GM12878 (cell line): Measurements from ENCODE around the gene TMEM61. TPM values are rescaled to one million over a fixed set of nuclear protein-coding genes. Genes with fewer than 3 reads are reported as not detected.

Experiments used
- ATAC-seq: fragments of 200-7000 bp; cut with Tn5 transposase; 3 replicates; pipeline ENCODE4 v1.9.1; 2020; ENCODE audit warnings: mild to moderate bottlenecking, moderate library complexity
- BruUV-seq: library from RNA; stranded (reverse); fragments of 400-500 nt; replicated peaks from 2 replicates; lab custom pipeline; 2021; lab: Mats Ljungman, UMichigan
- CTCF ChIA-PET: fragments of 300-600 bp; sonication (Branson Sonifier 250); formaldehyde crosslinking; extraction: SDS; loops from one replicate; lab custom pipeline; 2021; ENCODE audit warnings: inconsistent platforms; lab: Yijun Ruan, JAX
- POLR2A ChIA-PET: fragments of 350-600 bp; formaldehyde crosslinking; extraction: SDS; loops from one replicate; lab custom pipeline; 2021; ENCODE audit warnings: inconsistent platforms; lab: Charles Lee
- RAD21 ChIA-PET: fragments of 300-600 bp; sonication (Branson Sonifier 250); formaldehyde crosslinking; loops from one replicate; lab custom pipeline; 2023; ENCODE audit warnings: antibody characterized with exemption; ENCODE audit not compliant: unreplicated experiment; lab: Charles Lee
- SMC1A ChIA-PET: fragments of 300-600 bp; sonication (Branson Sonifier 250); formaldehyde crosslinking; loops from one replicate; lab custom pipeline; 2023; ENCODE audit not compliant: unreplicated experiment, uncharacterized antibody; lab: Charles Lee
- DNase-seq: peaks from one replicate; pipeline ENCODE4 v3.0.0-alpha.2; 2011; ENCODE audit warnings: low read depth, low spot score
- FAIRE-seq: peaks from 3 replicates; lab custom pipeline; 2011; peaks lifted over from hg19 to GRCh38; lab: Jason Lieb, UNC
- H2AFZ ChIP-seq: 2 replicates; pipeline ENCODE4 v1.6.0; 2011; ENCODE audit warnings: low read depth, low read length, control low read depth; ENCODE audit not compliant: control insufficient read depth
- H3K27ac ChIP-seq: 2 replicates; pipeline ENCODE4 v1.5.1; 2011; ENCODE audit warnings: control low read depth; ENCODE audit not compliant: control insufficient read depth, insufficient read depth
- H3K27me3 ChIP-seq, 2 experiments: replicated peaks in 1 of 2; 2 replicates each; pipeline versions ENCODE4 v1.6.0 to v1.6.1; 2011; ENCODE audit warnings: low read length in 1 of 2; ENCODE audit not compliant: control insufficient read depth in 2 of 2, insufficient read depth in 2 of 2
- H3K36me3 ChIP-seq, 2 experiments: 2 replicates each; pipeline ENCODE4 v1.5.1; 2011; ENCODE audit warnings: low read length in 1 of 2; ENCODE audit not compliant: control insufficient read depth in 2 of 2, insufficient read depth in 2 of 2
- H3K4me1 ChIP-seq: 2 replicates; pipeline ENCODE4 v1.6.1; 2011; ENCODE audit warnings: mild to moderate bottlenecking, low read length, moderate library complexity, mixed read lengths; ENCODE audit not compliant: control insufficient read depth, insufficient read depth
- H3K4me2 ChIP-seq: 2 replicates; pipeline ENCODE4 v1.6.0; 2011; ENCODE audit warnings: control low read depth; ENCODE audit not compliant: control insufficient read depth, insufficient read depth
- H3K4me3 ChIP-seq: fragments of 200-600 bp; sonication (generic); 2 replicates; pipeline ENCODE4 v1.5.1; 2016
- H3K79me2 ChIP-seq: 2 replicates; pipeline ENCODE4 v1.6.0; 2011; ENCODE audit warnings: low read length; ENCODE audit not compliant: control insufficient read depth, insufficient read depth
- H3K9ac ChIP-seq: 2 replicates; pipeline ENCODE4 v1.8.0; 2011; ENCODE audit warnings: low read length, control low read depth, mixed read lengths; ENCODE audit not compliant: control insufficient read depth, insufficient read depth
- H3K9me3 ChIP-seq: replicated peaks from 3 replicates; pipeline ENCODE4 v1.5.1; 2011; ENCODE audit warnings: mild to moderate bottlenecking, low read length; ENCODE audit not compliant: control insufficient read depth, insufficient read depth
- H4K20me1 ChIP-seq: 2 replicates; pipeline ENCODE4 v1.6.0; 2011; ENCODE audit not compliant: control insufficient read depth, insufficient read depth
- ATF7 ChIP-seq: fragments of 450-650 bp; IDR thresholded peaks from 2 replicates; pipeline ENCODE4 v1.6.1; 2016; ENCODE audit warnings: low read depth, mild to moderate bottlenecking
- CEBPB ChIP-seq, 2 experiments: fragments of 150-350 bp in 1 of 2; IDR thresholded peaks; 2 replicates each; pipeline ENCODE4 v1.6.1; 2012 to 2014; ENCODE audit warnings: low read depth in 2 of 2, low read length in 2 of 2, borderline replicate concordance in 1 of 2, inconsistent platforms in 1 of 2
- EED ChIP-seq: sonication (generic); IDR thresholded peaks from 2 replicates; pipeline ENCODE4 v1.6.1; 2016; ENCODE audit warnings: antibody characterized with exemption, low read depth
- PAX8 ChIP-seq: fragments of 450-650 bp; IDR thresholded peaks from 2 replicates; pipeline ENCODE4 v1.6.1; 2017; ENCODE audit warnings: mild to moderate bottlenecking, moderate library complexity
- RCOR1 ChIP-seq: conservative IDR thresholded peaks from 2 replicates; pipeline ENCODE4 v1.6.1; 2012; ENCODE audit warnings: low read depth, low read length, improper control_type of control experiment
- SMC3 ChIP-seq: IDR thresholded peaks from 2 replicates; pipeline ENCODE4 v1.6.1; 2011; ENCODE audit warnings: low read length, improper control_type of control experiment, borderline replicate concordance
- TBL1XR1 ChIP-seq: IDR thresholded peaks from 2 replicates; pipeline ENCODE4 v1.6.1; 2012; ENCODE audit warnings: low read depth, low read length, improper control_type of control experiment
- ZNF24 ChIP-seq: fragments of 450-650 bp; IDR thresholded peaks from 2 replicates; pipeline ENCODE4 v1.6.1; 2017; ENCODE audit warnings: antibody characterized with exemption, mild to moderate bottlenecking
- ZSCAN29 ChIP-seq: fragments of 450-650 bp; IDR thresholded peaks from 2 replicates; pipeline ENCODE4 v1.6.1; 2017; ENCODE audit warnings: mild to moderate bottlenecking, moderate library complexity
- WGBS: methylation state at CpG from one replicate; pipeline ENCODE4 v1.1.6; 2016; ENCODE audit warnings: low lambda C conversion rate; ENCODE audit not compliant: insufficient replicate concordance, insufficient coverage; ENCODE audit errors: missing lambda C conversion rate; 5-methylcytosine and 5-hydroxymethylcytosine counted together
- in situ Hi-C: fragments of 300-500 bp; cut with MboI; formaldehyde crosslinking; loops from 9 replicates; pipeline ENCODE4 v1.14.3; 2018; ENCODE audit warnings: mixed read lengths
- intact Hi-C: fragments of 100-400 bp; cut with micrococcal nuclease; formaldehyde crosslinking; loops from one replicate; pipeline ENCODE4 v1.14.2; 2022; ENCODE audit not compliant: unreplicated experiment
- polyA plus RNA-seq, 11 experiments: library from polyadenylated mRNA; depleted of rRNA in 4 of 11; unstranded in 6 of 11; stranded (reverse) in 5 of 11; fragments of >200 nt; fragmentation: Nextera tagmentation in 4 of 11; fragmentation: Illumina TruSeq in 1 of 11; extraction: Ambion mirVana in 4 of 11; extraction: Trizol in 1 of 11; gene quantifications; 1 replicate in 1 of 11; 2 replicates in 10 of 11; pipeline versions ENCODE4 v1.2.1 to v1.2.3, GENCODE V29; 2011 to 2016; ENCODE audit warnings: inconsistent platforms in 2 of 11, missing spikeins in 2 of 11, low read depth in 1 of 11
- total RNA-seq, 4 experiments: library from RNA; depleted of rRNA in 3 of 4; stranded (reverse); fragments of >200 nt in 3 of 4; fragmentation: Illumina TruSeq in 1 of 4; extraction: Trizol in 1 of 4; gene quantifications; 2 replicates each; pipeline versions ENCODE4 v1.2.1 to v1.2.3, GENCODE V29; 2013 to 2021
- TF ChIP-seq, protein P1 (sequence below): fragments of 150-350 bp; IDR thresholded peaks from 2 replicates; pipeline ENCODE4 v1.6.1; 2016; ENCODE audit warnings: low read depth, low read length

The TMEM61 gene
- total and polyA plus RNA-seq, 10 of the 15 experiments (the other 5 are each of a cell fraction or from before 2014, with no cell fraction given), result not detected

DNA sequence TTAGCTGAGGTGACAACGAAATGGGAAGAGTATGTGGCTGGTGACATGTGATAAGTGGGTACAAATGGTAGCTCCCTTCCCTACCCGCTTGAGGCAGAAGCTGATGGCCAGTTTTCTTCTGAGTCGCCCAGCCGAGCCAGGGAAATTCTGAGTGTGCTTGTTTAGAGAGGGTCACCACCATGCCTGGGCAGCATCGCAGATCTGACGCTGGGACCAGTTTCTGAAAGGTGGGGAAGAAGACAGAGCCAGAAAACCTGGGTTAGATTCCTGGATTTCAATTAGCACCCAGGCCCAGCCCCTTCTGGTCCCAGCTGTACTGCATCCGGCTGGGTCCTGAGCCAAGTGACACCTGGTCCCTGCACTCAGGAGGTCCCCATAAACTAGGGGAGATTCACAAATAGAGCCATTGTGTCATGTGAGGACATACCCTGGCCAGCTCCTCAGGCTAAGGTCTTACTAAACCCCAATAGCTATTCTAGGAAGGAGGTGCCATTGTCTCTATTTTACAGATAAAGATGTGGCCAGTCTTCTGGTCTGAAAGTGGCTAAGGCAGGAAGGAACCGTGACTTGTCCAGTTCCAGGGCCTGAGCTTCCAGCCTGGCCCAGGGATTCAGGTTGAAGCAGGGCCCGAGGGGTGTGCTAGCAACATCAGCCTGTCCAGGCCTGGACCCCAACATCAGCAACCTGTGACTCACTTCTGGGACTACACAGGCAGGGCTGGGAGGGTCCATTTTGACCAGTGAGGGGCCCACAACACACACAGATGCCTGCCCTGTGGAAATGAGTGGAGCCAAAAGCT lies 1.7 kb upstream of the TMEM61 start:
- SMC1A ChIA-PET, result interaction anchor here (0.7 to 0.8 kb wide), 2 partner anchors 12 to 34 kb away, joined by 3 read pairs; no protein-coding TSS in a partner anchor

DNA sequence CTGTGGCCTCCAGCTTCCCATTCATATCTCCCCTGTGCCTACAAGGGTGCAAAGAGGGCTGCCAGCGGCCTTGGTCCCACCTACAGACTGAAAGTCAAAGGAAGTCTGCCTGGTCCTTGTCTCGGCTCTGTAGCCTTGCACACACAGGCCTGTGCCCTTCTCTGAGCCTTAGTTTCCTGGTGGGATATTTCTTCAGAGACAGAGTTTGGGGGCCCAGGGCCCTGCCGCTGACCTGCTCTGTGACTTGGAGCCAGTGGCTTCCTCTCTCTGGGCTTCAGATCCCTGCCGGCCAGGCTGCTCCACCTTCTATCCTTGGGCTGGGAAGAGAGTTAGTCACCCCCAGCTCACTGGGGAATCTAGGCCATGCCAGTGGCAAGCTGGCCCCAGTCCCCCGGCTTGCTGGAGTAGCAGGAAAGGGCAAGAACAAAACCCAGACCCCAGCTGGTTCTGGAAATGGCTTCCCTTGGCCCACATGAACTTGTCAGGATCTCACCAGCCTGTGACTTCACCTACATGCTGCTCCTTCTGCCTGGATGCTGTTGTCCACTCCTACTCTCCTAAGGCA lies 1.0 kb upstream of the TMEM61 start:
- FAIRE-seq, result no peak

More for the DNA sequence above, 1.7 kb upstream of the TMEM61 start:
- Histone ChIP-seq H4K20me1 (no peaks in the 10 kb centered on the region), H3K27me3 (peaks cover 0 to 3% of the 10 kb centered on the region in 2 experiments; a peak in 1 of 4 replicates), H3K4me1 (no peaks in the 10 kb centered on the region), H3K4me2 (no peak overlapping the region), H3K36me3 (no peaks in the 10 kb centered on the region), H2AFZ (no peak overlapping the region), H3K27ac (no peak overlapping the region), H3K4me3 (no peak overlapping the region), H3K79me2 (no peaks in the 10 kb centered on the region), H3K9me3 (no peaks in the 10 kb centered on the region), H3K9ac (no peak overlapping the region)
- CTCF ChIA-PET, result interaction anchor here (0.7 to 2.7 kb wide), 7 partner anchors 13 to 177 kb away, joined by 3 to 13 read pairs (median 4); partner anchors contain the start of gene TTC22
- BruUV-seq, result no TSS peak
- intact Hi-C loops (no loop called here), in situ Hi-C loops (no loop called here)
- FAIRE-seq (no peak), DNase-seq (no peak), ATAC-seq (no peak)
- WGBS, result 34% methylated on average over 9 of the region's 9 CpGs
- TF ChIP-seq SMC3, result no peak
- TF ChIP-seq RCOR1, result no peak
- no peak for TF ChIP-seq ATF7
- no peak for TF ChIP-seq EED
- no peak for TF ChIP-seq CEBPB (IDR thresholded peaks at IDR 0.05; ENCODE audit: borderline replicate concordance in 1 of 2, low read depth in 2 of 2, low read length in 2 of 2)
- TF ChIP-seq PAX8, result no peak
- TF ChIP-seq, all 136 proteins: peak for 0
- ChIA-PET POLR2A (interaction anchor here (0.6 kb wide), 1 partner anchor 1322 kb away, joined by 5 read pairs; no protein-coding TSS in a partner anchor), RAD21 (interaction anchor here (1.5 to 1.6 kb wide), 2 partner anchors 13 to 34 kb away, joined by 3 to 4 read pairs; no protein-coding TSS in a partner anchor)

More for the DNA sequence above, 1.0 kb upstream of the TMEM61 start:
- intact Hi-C loops (no loop called here), in situ Hi-C loops (no loop called here)
- ChIA-PET CTCF (interaction anchor here (0.8 to 2.7 kb wide), 4 partner anchors 13 to 34 kb away, joined by 3 to 13 read pairs (median 4); no protein-coding TSS in a partner anchor), POLR2A (no interaction called here), SMC1A (no interaction called here), RAD21 (no interaction called here)
- no TSS peak for BruUV-seq
- Histone ChIP-seq H3K79me2 (no peaks in the 10 kb centered on the region), H3K27me3 (peaks cover 2 to 3% of the 10 kb centered on the region in 2 experiments; a peak in 1 of 4 replicates), H3K36me3 (no peaks in the 10 kb centered on the region), H2AFZ (no peak overlapping the region), H3K4me1 (no peaks in the 10 kb centered on the region), H4K20me1 (no peaks in the 10 kb centered on the region), H3K9me3 (no peaks in the 10 kb centered on the region), H3K27ac (no peak overlapping the region), H3K9ac (no peak overlapping the region), H3K4me3 (no peak overlapping the region), H3K4me2 (no peak overlapping the region)
- WGBS, result 22% methylated on average over 5 of the region's 5 CpGs
- TF ChIP-seq TBL1XR1 (no peak), ZSCAN29 (no peak), ZNF24 (no peak)
- TF ChIP-seq, protein P1, sequence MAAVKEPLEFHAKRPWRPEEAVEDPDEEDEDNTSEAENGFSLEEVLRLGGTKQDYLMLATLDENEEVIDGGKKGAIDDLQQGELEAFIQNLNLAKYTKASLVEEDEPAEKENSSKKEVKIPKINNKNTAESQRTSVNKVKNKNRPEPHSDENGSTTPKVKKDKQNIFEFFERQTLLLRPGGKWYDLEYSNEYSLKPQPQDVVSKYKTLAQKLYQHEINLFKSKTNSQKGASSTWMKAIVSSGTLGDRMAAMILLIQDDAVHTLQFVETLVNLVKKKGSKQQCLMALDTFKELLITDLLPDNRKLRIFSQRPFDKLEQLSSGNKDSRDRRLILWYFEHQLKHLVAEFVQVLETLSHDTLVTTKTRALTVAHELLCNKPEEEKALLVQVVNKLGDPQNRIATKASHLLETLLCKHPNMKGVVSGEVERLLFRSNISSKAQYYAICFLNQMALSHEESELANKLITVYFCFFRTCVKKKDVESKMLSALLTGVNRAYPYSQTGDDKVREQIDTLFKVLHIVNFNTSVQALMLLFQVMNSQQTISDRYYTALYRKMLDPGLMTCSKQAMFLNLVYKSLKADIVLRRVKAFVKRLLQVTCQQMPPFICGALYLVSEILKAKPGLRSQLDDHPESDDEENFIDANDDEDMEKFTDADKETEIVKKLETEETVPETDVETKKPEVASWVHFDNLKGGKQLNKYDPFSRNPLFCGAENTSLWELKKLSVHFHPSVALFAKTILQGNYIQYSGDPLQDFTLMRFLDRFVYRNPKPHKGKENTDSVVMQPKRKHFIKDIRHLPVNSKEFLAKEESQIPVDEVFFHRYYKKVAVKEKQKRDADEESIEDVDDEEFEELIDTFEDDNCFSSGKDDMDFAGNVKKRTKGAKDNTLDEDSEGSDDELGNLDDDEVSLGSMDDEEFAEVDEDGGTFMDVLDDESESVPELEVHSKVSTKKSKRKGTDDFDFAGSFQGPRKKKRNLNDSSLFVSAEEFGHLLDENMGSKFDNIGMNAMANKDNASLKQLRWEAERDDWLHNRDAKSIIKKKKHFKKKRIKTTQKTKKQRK, result no peak
- DNase-seq (no peak), ATAC-seq (no peak)
